Activated CD4-positive, alpha-beta memory T cell treated with anti-CD3 and anti-CD28 coated beads for 36 hours (primary cell): ENCODE data around the gene SLC43A3. TPM values are rescaled to one million over a fixed set of nuclear protein-coding genes. Genes with fewer than 3 reads are reported as not detected.

Source experiments
- CTCF ChIA-PET: fragments of 350-600 bp; sonication (Branson Sonifier 250); formaldehyde crosslinking; loops from one replicate; lab custom pipeline; 2021; ENCODE audit warnings: antibody characterized with exemption, inconsistent platforms; lab: Charles Lee
- POLR2A ChIA-PET: fragments of 350-600 bp; sonication (Branson Sonifier 250); formaldehyde crosslinking; loops from one replicate; lab custom pipeline; 2021; ENCODE audit warnings: antibody characterized with exemption; lab: Charles Lee
- DNase-seq: peaks from one replicate; pipeline ENCODE4 v3.0.0-alpha.2; 2020
- H3K27ac Mint-ChIP-seq: one replicate; pipeline ENCODE4 v1.8.0; 2021; ENCODE audit warnings: mixed read lengths
- H3K27me3 Mint-ChIP-seq: one replicate; pipeline ENCODE4 v1.8.0; 2021; ENCODE audit warnings: mixed read lengths
- H3K36me3 Mint-ChIP-seq: one replicate; pipeline ENCODE4 v1.8.0; 2021; ENCODE audit warnings: mixed read lengths
- H3K4me1 Mint-ChIP-seq: one replicate; pipeline ENCODE4 v1.8.0; 2021; ENCODE audit warnings: low read depth, mixed read lengths
- H3K4me3 Mint-ChIP-seq: one replicate; pipeline ENCODE4 v1.8.0; 2021; ENCODE audit warnings: mild to moderate bottlenecking, mixed read lengths
- H3K9me3 Mint-ChIP-seq: one replicate; pipeline ENCODE4 v1.8.0; 2021; ENCODE audit warnings: mixed read lengths
- intact Hi-C: fragments of 100-400 bp; cut with micrococcal nuclease; formaldehyde crosslinking; loops from one replicate; pipeline ENCODE4 v1.15.1; 2023
- total RNA-seq, 2 experiments: library from RNA; stranded (reverse); gene quantifications; one replicate each; pipeline ENCODE4 v1.2.3, GENCODE V29; 2021

The SLC43A3 gene
- total RNA-seq, 2 experiments from 2014 or later: 170 to 186 TPM

DNA sequence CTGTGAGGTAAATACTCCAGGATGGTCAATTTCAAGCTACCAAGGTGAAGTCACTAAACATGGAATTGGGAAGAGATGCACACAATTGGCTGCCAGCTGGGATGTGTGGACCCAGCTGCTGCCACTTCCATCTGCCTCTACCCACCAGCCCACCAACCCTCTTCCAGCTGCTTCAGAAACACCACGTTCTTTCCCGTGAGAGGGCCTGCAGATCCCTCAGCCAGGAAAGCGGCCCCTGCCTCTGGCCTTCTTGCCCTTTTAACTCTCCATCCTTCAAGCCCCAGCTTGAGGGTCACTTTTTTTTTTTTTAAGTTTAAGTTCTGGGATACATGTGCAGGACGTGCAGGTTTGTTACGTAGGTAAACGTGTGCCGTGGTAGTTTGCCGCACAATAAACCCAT, 65.9 kb downstream of the SLC43A3 start:
- DNase-seq: no peak
- Mint-ChIP-seq H3K27me3 (peaks cover 11% of the 10 kb centered on the region), H3K36me3 (no peaks in the 10 kb centered on the region), H3K4me3 (no peak overlapping the region), H3K9me3 (no peaks in the 10 kb centered on the region), H3K4me1 (no peaks in the 10 kb centered on the region), H3K27ac (no peak overlapping the region)
- POLR2A ChIA-PET: interaction anchor here (0.6 kb wide), 1 partner anchor 163 kb away, joined by 3 read pairs; no protein-coding TSS in a partner anchor
- intact Hi-C loops: loop anchor here (5.0 kb wide), 1 partner anchor 36 kb away; no protein-coding TSS in a partner anchor
- CTCF ChIA-PET: interaction anchor here (2.2 to 2.7 kb wide), 3 partner anchors 15 to 133 kb away, joined by 11 read pairs; no protein-coding TSS in a partner anchor

DNA sequence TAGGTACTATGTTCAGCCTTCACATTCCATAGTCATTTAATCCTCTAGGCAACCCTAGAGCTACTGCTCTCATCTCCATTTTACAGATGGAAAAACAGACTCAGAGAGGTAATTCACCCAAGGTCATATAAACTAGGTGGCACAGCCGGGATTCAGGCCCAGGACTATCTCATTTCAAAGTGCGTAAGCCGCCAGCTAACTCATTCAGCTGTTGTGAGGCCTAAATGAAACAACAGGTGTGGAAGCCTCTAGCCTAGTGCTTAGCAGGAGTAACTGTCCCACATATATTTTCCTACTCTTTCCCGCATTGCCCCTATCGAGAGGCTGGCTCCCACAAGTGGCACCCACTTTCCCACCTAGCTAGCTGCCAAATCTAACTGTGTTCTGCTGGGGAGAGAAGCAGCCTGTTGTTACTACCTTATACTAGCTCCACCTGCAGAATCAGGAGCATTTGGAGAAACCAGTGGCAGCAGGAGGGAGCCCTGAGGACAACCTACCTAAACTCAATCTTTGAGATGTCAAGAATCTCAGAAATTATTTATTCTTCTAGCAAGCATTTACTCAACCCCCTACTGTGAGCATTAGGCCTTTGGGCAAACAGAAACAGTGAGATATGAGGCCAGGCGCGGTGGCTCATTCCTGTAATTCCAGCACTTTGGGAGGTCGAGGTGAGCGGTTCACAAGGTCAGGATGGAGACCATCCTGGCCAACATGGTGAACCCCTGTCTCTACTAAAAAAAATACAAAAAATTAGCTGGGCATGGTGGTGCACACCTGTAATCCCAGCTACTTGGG, 66.8 kb downstream of the SLC43A3 start:
- H3K36me3 Mint-ChIP-seq: no peaks in the 10 kb centered on the region
- DNase-seq: no peak
- intact Hi-C loops: loop anchor here (5.0 kb wide), 1 partner anchor 37 kb away; no protein-coding TSS in a partner anchor
- no peaks in the 10 kb centered on the region for H3K4me1 Mint-ChIP-seq
- ChIA-PET CTCF (interaction anchor here (0.6 to 2.7 kb wide), 5 partner anchors 10 to 133 kb away, joined by 3 to 11 read pairs (median 11); no protein-coding TSS in a partner anchor), POLR2A (no interaction called here)
- no peak overlapping the region for H3K27ac Mint-ChIP-seq
- H3K9me3 Mint-ChIP-seq: no peaks in the 10 kb centered on the region
- H3K4me3 Mint-ChIP-seq: no peak overlapping the region
- peaks cover 11% of the 10 kb centered on the region for H3K27me3 Mint-ChIP-seq

DNA sequence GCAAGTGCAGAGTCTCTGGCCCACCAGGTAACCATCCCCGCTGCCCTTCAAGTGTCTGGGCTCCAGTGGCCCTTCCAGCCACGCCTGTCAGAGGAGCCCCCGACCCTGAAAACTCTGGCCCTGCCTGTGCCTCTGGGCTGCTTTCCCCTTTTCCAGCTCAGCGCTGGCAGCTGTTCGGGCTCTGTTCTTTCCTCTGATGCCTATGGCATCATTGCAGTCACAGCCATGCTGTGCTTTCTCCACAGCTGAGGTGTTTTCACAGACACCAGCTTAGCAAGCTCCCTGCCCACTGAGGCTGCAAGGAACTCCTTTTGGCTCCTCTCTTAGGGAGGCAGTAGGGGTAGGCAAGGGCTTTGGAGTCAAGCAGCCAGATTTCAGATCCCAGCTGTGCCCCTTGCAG, 67.5 kb downstream of the SLC43A3 start:
- Mint-ChIP-seq H3K4me3 (no peak overlapping the region), H3K4me1 (no peaks in the 10 kb centered on the region), H3K9me3 (no peaks in the 10 kb centered on the region), H3K36me3 (no peaks in the 10 kb centered on the region), H3K27ac (no peak overlapping the region), H3K27me3 (peaks cover 11% of the 10 kb centered on the region)
- CTCF ChIA-PET: interaction anchor here (1.1 to 2.7 kb wide), 4 partner anchors 9 to 134 kb away, joined by 4 to 11 read pairs (median 10); no protein-coding TSS in a partner anchor
- POLR2A ChIA-PET: no interaction called here
- DNase-seq: no peak
- intact Hi-C loops: no loop called here

DNA sequence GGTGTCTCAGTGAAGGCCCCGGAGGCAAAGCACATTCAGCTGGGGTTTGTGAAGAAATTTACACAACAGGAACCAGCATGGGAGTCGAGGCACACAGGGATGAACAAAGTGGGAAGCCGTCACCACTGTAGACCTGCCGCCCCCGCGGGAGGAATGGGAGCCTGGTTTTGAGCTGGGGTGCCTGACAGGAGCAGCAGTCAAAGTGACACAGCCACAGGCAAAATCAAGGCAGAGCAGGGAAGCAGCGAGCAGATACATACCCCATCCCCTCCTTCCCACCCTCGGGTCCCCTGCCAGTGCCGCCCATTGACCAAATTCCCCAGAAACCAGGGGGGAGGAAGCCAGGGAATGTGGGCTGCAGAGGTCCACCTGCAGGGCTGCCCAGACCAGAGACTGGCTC, 67.9 kb downstream of the SLC43A3 start:
- H3K4me3 Mint-ChIP-seq: no peak overlapping the region
- no peaks in the 10 kb centered on the region for H3K36me3 Mint-ChIP-seq
- ChIA-PET CTCF (interaction anchor here (1.0 to 2.4 kb wide), 4 partner anchors 9 to 99 kb away, joined by 4 to 11 read pairs (median 6); no protein-coding TSS in a partner anchor), POLR2A (no interaction called here)
- no peak for DNase-seq
- intact Hi-C loops: no loop called here
- H3K9me3 Mint-ChIP-seq: no peaks in the 10 kb centered on the region
- no peaks in the 10 kb centered on the region for H3K4me1 Mint-ChIP-seq
- no peak overlapping the region for H3K27ac Mint-ChIP-seq
- peaks cover 11% of the 10 kb centered on the region for H3K27me3 Mint-ChIP-seq

DNA sequence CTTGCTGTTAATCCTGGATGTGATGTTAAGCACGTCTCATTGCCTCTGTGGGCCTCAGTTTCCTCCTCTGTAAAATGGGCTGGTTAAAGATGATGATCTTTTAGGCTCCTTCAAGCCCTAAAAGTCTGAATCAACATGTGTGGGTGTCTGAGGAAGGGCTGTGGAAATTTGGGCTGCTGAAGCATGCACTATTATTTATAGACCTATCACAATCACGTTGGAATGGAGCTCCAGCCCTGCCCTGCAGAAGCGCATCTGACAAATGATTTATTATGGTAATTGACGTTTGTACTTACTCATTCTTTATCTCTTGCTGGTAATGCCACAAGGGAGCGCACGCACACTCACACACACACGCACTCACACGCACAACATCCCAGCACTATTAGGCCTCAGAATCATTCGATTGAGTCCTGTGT, 68.4 kb downstream of the SLC43A3 start:
- no peak for DNase-seq
- POLR2A ChIA-PET: no interaction called here
- H3K4me1 Mint-ChIP-seq: no peaks in the 10 kb centered on the region
- H3K36me3 Mint-ChIP-seq: no peaks in the 10 kb centered on the region
- intact Hi-C loops: no loop called here
- H3K4me3 Mint-ChIP-seq: no peak overlapping the region
- H3K27me3 Mint-ChIP-seq: peaks cover 13% of the 10 kb centered on the region
- H3K9me3 Mint-ChIP-seq: no peaks in the 10 kb centered on the region
- H3K27ac Mint-ChIP-seq: no peak overlapping the region
- CTCF ChIA-PET: interaction anchor here (1.0 to 2.4 kb wide), 3 partner anchors 8 to 13 kb away, joined by 5 to 9 read pairs (median 8); no protein-coding TSS in a partner anchor

DNA sequence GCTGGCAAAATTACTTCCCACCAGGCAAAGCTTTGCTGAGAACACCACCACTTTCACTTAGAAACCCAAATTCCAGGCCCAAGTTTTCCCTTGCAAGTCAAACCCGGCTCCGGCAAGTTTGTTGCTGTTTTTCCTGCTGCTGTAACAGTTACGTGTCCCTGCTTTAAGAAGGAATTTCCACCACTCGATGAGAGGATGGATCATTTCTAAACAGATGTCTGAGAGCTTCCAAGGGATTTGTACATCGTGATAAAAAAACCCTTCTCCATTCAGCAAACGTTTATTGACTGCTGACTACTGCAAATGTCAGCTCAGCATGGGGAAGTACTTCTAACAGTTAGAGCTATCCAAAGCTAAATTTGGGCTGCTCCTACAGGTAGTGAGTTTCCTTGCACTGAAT, 69.1 kb downstream of the SLC43A3 start:
- H3K4me1 Mint-ChIP-seq: no peaks in the 10 kb centered on the region
- ChIA-PET CTCF (interaction anchor here (0.7 to 2.4 kb wide), 4 partner anchors 10 to 169 kb away, joined by 3 to 9 read pairs (median 6); partner anchors contain the start of gene TNKS1BP1), POLR2A (no interaction called here)
- H3K9me3 Mint-ChIP-seq: no peaks in the 10 kb centered on the region
- no peak for DNase-seq
- peaks cover 12% of the 10 kb centered on the region for H3K27me3 Mint-ChIP-seq
- no peaks in the 10 kb centered on the region for H3K36me3 Mint-ChIP-seq
- no peak overlapping the region for H3K4me3 Mint-ChIP-seq
- intact Hi-C loops: no loop called here
- no peak overlapping the region for H3K27ac Mint-ChIP-seq

DNA sequence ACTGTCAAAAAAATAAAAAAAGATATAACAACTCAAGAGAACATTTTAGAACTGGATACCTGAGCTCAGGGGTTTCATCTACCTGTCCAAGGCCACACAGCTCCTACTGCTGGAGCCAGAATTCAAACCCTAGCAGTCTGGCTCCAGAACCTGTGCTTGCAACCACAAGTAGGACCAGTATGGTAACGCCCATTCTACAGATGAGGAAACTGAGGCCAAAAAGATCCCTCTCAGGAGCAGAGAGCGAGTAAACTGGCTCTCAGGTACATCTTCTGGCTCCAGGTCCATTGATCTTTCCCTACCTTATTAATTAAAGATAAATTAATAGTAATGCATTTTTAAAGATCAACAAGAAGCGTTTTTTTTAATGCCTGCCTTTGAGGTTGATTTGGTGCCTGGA, 69.6 kb downstream of the SLC43A3 start:
- H3K4me1 Mint-ChIP-seq: no peaks in the 10 kb centered on the region
- no peak overlapping the region for H3K4me3 Mint-ChIP-seq
- no peaks in the 10 kb centered on the region for H3K9me3 Mint-ChIP-seq
- POLR2A ChIA-PET: no interaction called here
- H3K27me3 Mint-ChIP-seq: peaks cover 11% of the 10 kb centered on the region
- DNase-seq: no peak
- H3K36me3 Mint-ChIP-seq: no peaks in the 10 kb centered on the region
- no peak overlapping the region for H3K27ac Mint-ChIP-seq
- CTCF ChIA-PET: interaction anchor here (0.7 to 2.4 kb wide), 4 partner anchors 9 to 169 kb away, joined by 3 to 9 read pairs (median 6); partner anchors contain the start of gene TNKS1BP1
- intact Hi-C loops: no loop called here

Other genes with a start within 250 kb of the SLC43A3 start
- gene LRRC55, start 245.2 kb downstream of the SLC43A3 start, total RNA-seq: not detected
- gene APLNR, start 189.9 kb downstream of the SLC43A3 start, total RNA-seq: not detected
- gene TNKS1BP1, start 102.2 kb downstream of the SLC43A3 start, total RNA-seq: 10 to 100 TPM; 14.0 to 15.1 TPM
- gene SSRP1, start 91.2 kb downstream of the SLC43A3 start, total RNA-seq: 100 to 1,000 TPM; 256 to 262 TPM
- gene P2RX3, start 88.8 kb downstream of the SLC43A3 start, total RNA-seq: not detected
- gene PRG3, start 46.0 kb downstream of the SLC43A3 start, total RNA-seq: not detected
- gene PRG2, start 36.5 kb downstream of the SLC43A3 start, total RNA-seq: 1 to 10 TPM; 1.8 to 2.2 TPM
- gene RTN4RL2, start 33.4 kb upstream of the SLC43A3 start, total RNA-seq: under 1 TPM; 0.36 to 0.51 TPM
- 10 to 100 TPM; 23.1 to 23.3 TPM for gene SLC43A1, start 88.6 kb upstream of the SLC43A3 start, total RNA-seq
- 100 to 1,000 TPM; 131 to 134 TPM for gene TIMM10, start 103.6 kb upstream of the SLC43A3 start, total RNA-seq
- gene SMTNL1, start 110.5 kb upstream of the SLC43A3 start, total RNA-seq: not detected
- gene UBE2L6, start 140.6 kb upstream of the SLC43A3 start, total RNA-seq: 100 to 1,000 TPM; 152 to 162 TPM
- under 1 TPM in 1 of 2 experiments, not detected in 1; 0.43 TPM for gene SERPING1, start 170.6 kb upstream of the SLC43A3 start, total RNA-seq
- under 1 TPM; 0.43 to 0.73 TPM for gene YPEL4, start 222.8 kb upstream of the SLC43A3 start, total RNA-seq
- 10 to 100 TPM; 13.9 to 15.2 TPM for gene CLP1, start 230.6 kb upstream of the SLC43A3 start, total RNA-seq
- gene ZDHHC5, start 241.0 kb upstream of the SLC43A3 start, total RNA-seq: 10 to 100 TPM; 56.8 to 65.5 TPM